Right kidney (tissue), 1 donor: Measurements from ENCODE around the gene LRMDA.

Experiments used
- DNase-seq: peaks from one replicate; pipeline ENCODE4 v3.0.0-alpha.2; 2016

LRMDA gene

DNA sequence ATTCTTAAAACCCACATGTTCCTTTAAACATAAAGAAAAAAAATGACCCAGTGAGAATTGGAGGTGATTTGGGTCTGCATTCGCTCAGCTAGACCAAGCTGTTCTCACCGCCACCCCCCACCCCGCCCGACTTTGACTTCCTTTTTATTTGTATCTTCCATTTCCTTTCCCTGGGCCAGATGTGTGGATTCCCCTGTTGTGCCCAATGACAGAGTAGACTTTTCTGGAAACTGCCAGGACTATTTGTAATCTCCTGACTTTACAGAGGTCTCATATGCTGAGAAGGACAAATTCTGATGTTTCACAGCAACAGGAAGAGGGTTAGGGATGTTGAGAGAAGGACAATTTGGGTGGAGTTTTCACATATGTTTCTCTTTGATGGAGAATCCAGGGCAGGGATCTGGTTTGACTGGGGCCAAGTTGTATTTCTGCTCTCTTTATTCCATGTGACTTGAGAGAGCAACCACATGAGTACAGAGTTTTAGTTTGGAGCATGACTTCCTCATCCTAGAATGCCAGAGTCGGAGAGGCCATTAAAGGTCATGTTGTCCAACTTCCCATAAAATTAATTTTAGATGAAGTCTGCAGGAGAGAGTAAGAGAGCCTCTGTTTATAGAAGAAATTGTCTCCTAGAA lies 1023.2 kb downstream of the LRMDA start:
- no peak for DNase-seq

DNA sequence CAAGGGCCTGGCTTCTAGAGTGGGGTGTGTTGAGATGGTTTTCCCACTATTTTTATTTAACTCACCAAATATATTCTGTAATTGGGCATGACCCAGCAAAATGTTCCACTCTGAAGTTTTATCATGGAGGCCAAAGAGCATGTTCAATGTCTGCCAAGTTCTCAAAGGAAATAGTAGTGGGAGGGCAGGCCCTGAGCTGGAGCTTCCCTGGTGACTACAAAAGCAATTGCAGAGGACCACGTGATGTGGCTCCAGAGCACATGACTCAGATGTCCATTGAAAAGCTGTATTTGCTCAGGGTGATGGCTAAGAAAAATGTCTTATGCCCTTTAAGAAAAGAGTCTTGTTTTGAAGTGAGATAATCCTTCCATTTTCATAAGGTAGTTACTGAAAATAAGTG lies 1024.8 kb downstream of the LRMDA start:
- no peak for DNase-seq

DNA sequence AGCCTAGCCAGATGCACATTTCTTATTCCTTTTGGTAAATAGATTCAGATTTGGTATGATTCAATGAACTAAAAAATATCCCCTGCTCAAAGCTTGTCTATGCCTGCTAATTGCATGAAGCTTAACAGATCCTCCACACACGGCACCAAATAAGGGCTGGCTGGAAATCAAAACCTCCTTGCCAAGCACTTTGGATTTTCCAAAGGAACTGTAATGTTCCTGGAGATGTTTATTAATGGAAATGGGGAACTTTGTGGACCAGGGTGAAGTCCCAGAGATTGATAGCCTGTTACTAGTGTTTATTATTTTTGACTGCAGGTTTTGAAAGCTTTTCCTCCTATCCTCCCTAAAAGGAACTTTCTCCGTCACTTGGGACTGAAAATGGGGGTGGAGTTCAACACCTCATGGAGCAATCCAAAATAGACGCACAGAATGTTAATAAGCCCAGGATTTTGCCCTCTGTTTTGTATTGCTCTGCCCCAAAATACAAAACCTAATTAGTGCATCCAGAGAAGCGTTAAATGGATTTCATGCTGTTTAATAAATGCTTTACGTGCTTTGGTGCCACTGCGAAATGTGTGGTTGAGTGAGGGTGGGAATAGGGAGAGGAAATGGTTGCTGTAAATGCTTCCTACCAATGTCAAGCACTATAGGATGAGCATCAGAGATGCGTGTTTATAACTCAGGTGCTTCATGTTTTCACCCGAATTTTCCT lies 1027.7 kb downstream of the LRMDA start:
- DNase-seq: no peak

DNA sequence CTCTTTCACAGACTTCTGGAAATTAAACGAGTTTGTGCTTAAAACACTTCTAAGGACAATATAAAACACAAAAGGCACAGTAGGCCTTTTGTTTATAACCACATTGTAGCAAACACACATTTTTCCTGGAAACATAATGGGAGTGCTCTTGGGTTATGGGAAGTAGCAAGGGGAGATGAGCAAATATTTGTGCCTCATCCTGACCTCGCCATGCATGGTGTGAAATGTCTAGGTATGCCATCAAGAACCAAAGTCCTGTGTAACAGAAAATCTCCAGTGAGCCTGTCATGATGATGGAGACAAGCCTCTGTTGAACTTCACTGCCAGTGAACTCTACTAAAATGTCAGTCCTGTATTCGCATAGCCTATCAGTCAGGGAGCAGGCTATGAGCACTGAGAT lies 1029.6 kb downstream of the LRMDA start:
- no peak for DNase-seq

DNA sequence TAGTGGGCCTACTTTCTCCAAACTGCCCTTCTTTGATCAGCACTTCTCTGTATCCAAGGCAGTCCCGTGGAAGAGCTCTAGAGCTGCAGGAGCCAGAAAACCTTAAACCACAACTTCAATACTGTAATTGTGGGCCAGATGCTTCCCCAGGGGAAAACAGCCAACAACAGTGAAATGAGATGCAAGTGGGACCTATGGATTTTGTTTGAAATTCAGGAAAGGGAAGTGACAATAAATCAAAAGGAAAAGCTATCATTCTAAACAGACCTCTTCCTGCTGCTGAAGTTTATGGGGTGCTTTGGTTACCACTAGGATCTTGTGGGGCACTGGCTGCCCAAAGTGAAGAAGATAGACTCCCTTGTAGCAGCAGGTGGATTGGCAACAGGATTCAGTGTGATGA lies 1031.7 kb downstream of the LRMDA start:
- DNase-seq: no peak

DNA sequence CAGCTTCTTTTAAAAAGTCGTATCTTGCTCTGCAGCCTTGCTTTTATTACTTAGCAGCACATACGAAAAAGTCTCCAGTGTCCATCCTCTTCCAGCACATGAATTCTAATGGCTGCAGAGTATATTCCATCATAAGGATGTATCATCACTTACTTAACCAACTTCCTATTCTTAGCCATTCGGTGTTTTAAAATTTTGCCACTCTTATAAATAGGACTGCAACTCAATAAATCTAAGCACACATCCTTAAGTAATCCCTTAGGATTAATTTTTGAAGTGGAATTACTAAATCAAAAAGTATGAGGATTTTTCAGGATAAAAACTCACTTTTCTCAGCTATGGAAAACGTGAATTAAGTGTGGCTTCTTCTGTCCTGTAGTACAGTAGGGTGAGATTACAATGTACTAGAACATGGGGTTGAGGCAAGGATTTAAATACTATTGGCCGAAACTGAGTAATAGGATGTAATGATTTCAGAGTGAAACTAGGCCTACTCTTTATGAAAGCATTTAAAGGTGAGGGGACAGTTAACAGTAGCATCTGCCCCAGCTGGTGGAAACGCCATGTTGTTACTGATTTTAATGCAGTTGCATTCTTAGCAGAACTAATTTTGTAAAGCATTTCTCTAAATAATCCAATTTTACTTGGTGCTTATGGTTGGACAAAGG lies 1035.5 kb downstream of the LRMDA start:
- no peak for DNase-seq

DNA sequence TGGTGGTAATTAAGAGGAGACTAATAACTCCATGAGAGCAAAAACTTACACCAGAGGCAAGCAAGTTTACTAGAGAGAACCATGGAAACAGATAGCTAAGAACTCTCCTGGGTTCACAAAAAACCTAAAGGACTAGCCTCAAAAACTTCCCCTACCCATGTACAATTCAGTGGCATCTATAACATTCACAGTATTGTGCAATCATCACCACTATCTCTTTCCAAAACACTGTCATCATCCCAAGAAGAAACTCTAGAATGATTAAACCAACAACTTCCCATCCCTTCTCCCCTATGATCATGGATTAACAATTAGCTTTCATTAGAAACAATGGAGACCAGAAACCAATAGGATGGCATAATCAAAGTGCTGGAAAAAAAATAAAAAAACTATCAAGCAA lies 1038.3 kb downstream of the LRMDA start:
- no peak for DNase-seq

DNA sequence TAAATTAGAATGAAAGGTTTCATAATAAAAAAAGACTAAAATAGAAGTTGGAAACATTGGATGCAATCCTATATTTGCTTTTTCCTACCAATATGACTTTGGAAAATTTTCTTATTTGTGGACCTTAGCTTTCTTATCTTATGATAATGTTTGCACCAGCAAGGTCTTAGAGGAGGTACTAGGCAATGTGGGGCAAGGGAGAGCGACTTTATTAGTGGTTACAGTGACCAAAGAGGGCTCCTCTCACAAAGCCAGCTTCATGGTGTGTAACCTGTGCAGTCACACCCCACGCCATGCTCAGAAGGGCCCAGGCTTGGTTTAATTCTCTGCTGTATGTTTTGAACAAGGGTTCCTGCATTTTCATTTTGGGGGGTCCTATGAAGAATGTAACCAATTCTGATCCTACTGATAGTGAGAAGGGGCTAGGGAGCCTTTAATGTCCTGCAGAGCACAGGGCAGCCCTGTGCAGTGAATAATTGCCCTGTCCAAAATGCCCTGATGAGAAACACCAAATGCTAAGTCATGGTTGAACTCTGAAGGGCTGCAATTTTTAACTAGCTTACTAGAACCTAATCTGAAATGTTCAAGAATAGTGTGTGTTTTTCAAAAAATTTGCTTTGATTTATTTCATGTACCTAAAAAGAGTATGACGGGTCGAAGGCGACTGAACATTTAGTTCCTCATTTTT lies 1047.8 kb downstream of the LRMDA start:
- DNase-seq: no peak

DNA sequence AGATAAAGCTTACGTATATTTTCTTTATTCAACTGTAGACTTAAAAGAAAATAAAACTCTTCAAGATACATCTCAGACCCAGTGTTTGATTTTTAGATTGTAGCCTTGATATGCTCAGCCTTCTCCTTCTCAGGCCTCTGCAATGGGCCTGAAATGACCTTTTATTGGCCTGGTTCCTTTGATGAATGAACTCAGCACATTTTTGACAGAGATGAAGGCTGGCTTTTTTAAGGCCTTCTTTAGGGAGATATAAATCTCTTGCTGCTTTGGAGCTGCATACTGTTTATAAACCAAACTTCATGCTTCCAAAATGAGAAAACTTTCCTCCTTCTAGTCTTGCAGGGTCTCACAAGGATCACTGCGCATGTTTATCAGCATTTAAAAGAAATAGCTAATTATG lies 1049.8 kb downstream of the LRMDA start:
- DNase-seq: no peak

DNA sequence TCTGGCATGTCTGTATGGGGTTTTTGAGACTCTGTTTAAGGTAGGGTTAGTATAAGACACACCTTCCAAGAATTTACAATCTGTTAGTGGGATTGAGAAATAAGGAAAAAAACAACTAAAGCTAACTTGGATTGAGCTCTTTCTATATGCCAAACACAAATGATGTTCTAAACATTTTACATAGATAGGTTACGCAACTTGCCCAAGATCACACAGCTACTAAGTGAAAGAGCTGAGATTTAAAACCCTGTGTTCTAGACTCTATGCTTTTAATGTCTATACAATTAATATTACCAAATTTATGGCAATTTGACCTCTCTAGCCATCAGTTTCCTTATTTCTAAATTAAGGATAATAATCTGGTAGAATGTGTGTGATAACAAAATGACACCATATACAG lies 1056.2 kb downstream of the LRMDA start:
- no peak for DNase-seq

DNA sequence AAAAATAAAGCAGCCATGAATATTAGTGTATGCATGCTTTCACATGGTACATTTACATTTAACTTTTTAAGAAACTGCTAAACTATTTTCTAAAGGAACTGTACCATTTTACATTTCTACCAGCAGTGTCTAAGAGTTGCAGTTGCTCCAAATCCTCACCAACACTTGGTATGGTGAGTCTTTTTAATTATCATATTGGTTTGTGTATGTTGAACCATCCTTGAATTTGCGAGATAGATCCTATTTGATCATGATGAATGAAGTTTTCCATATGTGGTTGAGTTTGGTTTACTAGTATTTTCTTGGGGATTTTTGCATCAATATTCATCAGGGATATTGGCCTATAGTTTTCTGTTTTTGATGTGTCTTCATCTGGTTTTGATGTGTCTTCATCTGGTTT lies 1057.2 kb downstream of the LRMDA start:
- DNase-seq: no peak

DNA sequence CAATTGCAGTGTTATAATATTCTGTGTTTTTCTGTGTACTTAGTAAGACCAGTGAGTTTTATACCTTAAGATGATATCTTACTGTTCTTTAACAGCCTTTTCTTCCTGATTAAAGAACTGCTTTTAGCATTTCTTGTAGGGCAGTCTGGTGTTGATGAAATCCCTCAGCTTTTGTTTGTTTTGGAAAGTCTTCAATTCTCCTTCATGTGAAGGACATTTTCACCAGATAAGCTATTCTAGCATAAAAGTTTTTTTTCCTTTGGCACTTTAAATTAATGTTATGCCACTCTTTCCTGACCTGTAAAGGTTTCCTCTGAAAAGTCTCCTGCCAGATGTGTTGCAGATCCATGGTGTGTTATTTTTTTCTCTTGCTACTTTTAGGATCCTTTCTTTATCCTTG lies 1059.8 kb downstream of the LRMDA start:
- DNase-seq: no peak

DNA sequence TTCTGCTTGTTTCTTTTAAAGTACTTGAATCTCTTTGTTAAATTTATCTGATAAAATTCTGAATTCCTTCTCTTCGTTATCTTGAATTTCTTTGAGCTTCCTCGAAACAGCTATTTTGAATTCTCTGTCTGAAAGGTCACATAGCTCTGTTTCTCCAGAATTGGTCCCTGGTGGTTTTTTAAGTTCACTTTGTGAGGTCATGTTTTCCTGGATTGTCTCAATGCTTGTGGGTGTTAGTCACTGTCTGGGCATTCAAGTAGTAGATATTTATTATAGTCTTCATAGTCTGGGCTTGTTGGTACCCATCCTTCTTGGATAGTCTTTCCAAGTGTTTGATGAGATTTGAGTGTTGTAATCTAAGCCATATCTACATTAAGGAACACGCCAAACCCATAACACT lies 1060.6 kb downstream of the LRMDA start:
- DNase-seq: no peak

DNA sequence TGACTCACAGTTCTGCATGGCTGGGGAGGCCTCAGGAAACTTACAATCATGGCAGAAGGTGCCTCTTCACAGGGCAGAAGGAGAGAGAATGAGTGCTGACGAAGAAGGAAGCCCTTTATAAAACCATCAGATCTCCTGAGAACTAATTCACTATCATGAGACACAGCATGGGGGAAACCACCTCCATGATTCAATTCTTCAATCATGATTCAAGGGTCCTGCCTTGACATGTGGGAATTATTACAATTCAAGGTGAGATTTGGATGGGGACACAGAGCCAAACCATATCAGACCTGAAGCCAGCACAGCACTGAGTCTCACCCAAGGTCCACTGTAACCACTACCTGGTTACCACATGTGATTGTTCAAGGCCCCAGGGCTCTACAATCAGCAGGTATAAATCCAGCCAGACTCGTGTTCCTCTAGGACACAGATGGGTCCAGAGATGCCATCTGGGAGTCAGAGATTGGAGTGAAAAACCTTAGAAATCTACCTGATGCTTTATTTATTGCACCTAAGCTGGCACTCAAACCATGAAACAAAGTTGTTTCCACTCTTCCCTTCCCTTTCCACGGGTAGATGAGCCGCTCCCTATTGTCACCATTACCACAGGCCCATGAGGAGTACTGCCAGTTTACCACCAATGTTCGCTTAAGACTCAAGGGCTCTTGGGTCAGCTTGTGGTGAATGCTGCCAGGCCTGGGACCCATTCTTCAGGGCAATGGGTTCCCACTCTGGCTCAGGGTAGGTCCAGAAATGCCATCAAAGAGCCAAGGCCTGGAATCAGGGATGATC lies 1061.5 kb downstream of the LRMDA start:
- DNase-seq: no peak

DNA sequence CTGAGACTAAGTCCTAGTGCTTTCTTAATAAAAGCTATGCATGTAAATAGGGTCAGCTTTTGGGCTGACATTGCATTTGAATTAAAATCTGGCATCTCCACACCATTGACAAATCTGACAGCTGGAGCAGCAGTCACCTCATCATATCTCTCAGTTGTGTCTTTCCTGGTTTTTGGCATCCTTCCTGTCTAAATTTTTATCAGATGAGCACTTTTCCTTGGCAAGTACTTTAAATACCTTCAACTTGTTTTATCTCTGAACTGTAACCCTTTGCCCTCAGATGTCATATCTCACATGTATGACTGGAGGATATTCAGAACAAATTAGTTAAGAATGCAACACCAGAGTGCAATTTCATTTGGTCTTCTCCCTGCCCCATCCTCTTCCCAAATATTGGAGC lies 1066.2 kb downstream of the LRMDA start:
- DNase-seq: no peak

DNA sequence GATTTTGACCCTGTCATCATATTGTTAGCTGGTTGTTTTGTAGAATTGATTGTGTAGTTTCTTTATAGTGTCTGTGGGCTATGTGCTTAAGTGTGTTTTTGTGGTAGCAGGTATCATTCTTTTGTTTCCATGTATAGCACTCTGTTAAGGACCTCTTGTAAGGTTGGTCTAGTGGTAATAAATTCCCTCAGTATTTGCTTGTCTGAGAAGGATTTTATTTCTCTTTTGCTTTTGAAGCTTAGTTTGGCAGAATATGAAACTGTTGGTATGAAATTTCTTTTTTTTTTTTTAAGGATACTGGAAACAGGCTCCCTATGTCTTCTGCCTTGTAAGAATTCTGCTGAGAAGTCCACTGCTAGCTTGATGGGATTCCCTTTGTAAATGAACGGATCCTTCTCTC lies 1073.4 kb downstream of the LRMDA start:
- DNase-seq: no peak

DNA sequence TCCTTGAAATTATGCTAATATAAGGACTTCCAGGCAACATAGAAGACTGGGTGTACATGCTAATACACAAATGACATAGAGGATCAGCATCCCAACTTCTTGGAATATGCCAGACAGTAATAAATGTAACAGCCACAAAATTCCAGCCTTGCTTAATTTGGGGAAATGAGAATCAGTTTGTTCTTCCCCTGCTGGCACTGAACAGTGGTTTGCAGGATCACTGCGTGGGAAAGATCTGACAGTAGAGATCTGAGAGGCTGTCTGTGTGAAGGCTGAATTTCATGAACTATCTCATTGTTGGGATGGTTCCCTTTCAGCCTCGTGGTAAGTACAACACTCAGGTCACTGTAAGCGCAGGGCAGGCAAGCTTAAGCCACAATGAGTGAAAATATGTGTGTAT lies 1078.0 kb downstream of the LRMDA start:
- no peak for DNase-seq

DNA sequence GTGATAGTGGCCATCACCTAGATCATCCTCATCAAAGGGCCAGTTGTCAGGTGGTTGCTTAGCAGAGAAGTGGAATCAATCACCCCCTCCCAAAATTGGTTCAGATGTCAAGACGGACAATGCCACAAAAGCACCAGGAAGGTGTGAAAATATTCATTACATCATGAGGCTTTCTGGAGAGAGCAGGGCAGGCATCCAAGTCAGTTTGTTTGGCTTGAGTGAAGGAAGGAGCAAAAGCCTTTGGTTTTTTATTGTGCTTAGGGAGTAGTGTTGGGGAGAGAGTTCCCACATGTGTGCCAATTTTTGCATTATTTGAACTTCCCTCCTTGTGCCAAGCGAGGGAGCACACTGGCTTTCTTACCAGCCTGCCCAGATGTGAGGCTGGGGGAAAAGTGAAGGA lies 1082.9 kb downstream of the LRMDA start:
- DNase-seq: no peak

DNA sequence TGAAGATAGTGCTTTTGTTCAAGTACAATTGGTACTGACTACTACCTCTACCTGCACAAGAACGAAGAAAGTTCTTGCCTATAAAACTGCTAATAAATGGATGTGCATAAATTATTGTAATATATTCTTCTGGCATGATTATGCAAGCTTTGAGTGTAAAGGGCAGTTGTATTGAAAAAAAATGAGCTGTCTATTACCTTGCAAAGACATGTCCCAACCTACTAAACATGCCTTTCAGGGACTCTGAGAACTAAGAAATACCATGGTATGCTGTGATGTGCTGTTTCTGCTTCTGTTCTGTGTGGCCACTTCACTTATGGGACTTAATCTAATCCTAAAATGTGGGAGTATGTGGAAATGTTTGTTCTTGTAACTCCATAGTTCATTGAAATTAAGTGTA lies 1083.4 kb downstream of the LRMDA start:
- no peak for DNase-seq

DNA sequence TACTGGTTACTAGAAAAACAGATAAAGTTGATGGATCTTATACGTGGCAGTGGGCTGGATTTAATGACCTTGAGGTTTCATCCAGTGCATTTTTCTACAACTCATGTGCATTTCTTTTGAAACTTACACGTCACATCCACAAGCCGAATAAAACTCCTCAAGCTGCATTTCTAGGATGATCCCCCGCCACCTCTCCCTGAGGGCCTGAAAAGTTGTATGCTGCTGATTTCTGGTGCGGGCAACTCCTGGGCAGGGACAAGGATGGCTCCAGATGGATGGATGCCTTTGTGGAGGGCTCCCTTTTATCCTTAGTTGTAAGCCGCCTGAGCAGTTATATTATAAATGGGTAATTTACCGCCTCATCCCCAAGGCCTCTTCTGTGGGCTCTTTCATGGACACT lies 1091.1 kb downstream of the LRMDA start:
- DNase-seq: no peak

DNA sequence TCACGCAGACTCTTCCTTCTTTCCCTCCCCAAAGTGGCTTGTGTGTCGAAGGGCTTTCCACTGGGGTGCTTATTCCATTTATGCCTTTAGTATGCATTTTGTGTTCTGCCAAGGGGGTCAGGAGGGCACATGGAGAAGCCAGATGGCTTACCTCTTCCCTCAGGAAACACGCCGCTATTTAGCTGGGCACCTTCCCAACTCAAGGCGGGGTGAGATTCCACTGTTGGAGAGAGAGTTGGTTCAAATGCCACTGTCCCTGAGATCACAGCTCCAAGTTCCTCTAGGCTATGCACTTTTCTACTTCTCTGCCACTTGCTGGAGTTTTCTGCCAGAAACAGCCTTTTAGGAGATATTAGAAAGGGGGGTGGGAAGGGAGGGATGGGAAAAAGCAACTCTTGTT lies 1091.8 kb downstream of the LRMDA start:
- no peak for DNase-seq

DNA sequence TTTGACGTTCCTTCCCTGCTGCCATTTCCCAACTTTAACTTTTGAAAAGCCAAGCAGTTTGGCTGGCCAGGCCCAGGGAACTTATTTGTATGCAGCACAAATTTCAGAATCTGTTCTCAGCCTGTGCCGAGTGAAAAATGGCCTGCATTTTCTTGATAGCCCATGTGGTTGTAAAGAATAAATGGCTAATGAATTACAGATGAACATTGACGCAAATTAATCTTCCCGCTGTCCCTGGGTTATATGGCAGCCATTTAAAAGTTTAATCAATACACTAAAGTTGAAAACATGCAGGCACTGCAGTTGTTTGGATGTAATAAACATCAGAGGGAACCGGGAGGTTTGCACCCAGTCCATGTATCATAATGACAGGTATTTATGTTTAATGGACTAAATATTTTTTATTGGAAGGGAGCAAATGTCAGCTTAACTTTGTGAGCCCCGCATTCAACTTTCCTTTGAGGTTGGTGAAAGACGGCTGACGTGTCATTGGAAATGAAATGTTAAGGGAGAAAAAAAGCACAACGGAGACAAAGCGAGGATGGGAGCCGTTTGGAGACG lies 1092.4 kb downstream of the LRMDA start:
- DNase-seq: peak; percentile 38
